A549 (cell line): ENCODE results near the gene HBS1L. TPM values are rescaled to one million over a fixed set of nuclear protein-coding genes. Genes with fewer than 3 reads are reported as not detected.

Experiments
- ATAC-seq, 2 experiments: fragments of 200-7000 bp in 1 of 2; fragments of >200 bp in 1 of 2; cut with Nextera tagmentation in 1 of 2; cut with Tn5 transposase in 1 of 2; 3 replicates each; pipeline versions ENCODE4 v1.8.0 to v1.9.1; 2018 to 2020; ENCODE audit warnings: mild to moderate bottlenecking in 1 of 2, moderate library complexity in 1 of 2
- CTCF ChIA-PET: fragments of 300-600 bp; sonication (Branson Sonifier 250); formaldehyde crosslinking; extraction: SDS; loops from one replicate; lab custom pipeline; 2021; ENCODE audit warnings: antibody characterized with exemption, inconsistent platforms; lab: Yijun Ruan, JAX
- POLR2A ChIA-PET: fragments of 350-600 bp; formaldehyde crosslinking; extraction: SDS; loops from one replicate; lab custom pipeline; 2021; ENCODE audit warnings: antibody characterized with exemption, inconsistent platforms; lab: Yijun Ruan, JAX
- DNase-seq, 2 experiments: peaks; one replicate each; pipeline versions ENCODE4 v3.0.0 to v3.0.0-alpha.2; 2011 to 2016; ENCODE audit warnings: low read depth in 1 of 2, low spot score in 1 of 2
- FAIRE-seq: peaks from 2 replicates; lab custom pipeline; 2011; peaks lifted over from hg19 to GRCh38; lab: Jason Lieb, UNC
- H3K27ac ChIP-seq, 2 experiments: fragments of >200 bp; sonication (Bioruptor Twin); formaldehyde crosslinking; 3 replicates each; pipeline ENCODE4 v1.5.1; 2016 to 2017
- H3K4me1 ChIP-seq: fragments of >200 bp; sonication (Bioruptor Twin); formaldehyde crosslinking; 3 replicates; pipeline ENCODE4 v1.6.1; 2016
- H3K4me2 ChIP-seq: fragments of >200 bp; sonication (Bioruptor Twin); formaldehyde crosslinking; 3 replicates; pipeline ENCODE4 v1.6.1; 2016
- H3K4me3 ChIP-seq: fragments of >200 bp; sonication (Bioruptor Twin); formaldehyde crosslinking; 3 replicates; pipeline ENCODE4 v1.5.1; 2016
- H3K9me3 ChIP-seq: fragments of >200 bp; sonication (Bioruptor Twin); formaldehyde crosslinking; 3 replicates; pipeline ENCODE4 v1.6.1; 2016
- EHF ChIP-seq: fragments of 250-450 bp; sonication (Bioruptor Pico); IDR thresholded peaks from 2 replicates; pipeline ENCODE4 v1.5.0; 2020; ENCODE audit warnings: mild to moderate bottlenecking
- EP300 ChIP-seq, 2 experiments: fragments of >200 bp; sonication (Bioruptor Twin); formaldehyde crosslinking; IDR thresholded peaks; 2 replicates in 1 of 2; 3 replicates in 1 of 2; pipeline ENCODE4 v1.6.1; 2016 to 2017
- ESRRA ChIP-seq: fragments of 150-350 bp; IDR thresholded peaks from 2 replicates; pipeline ENCODE4 v1.6.1; 2014; ENCODE audit warnings: mild to moderate bottlenecking, low read length, borderline replicate concordance
- FOXS1 ChIP-seq: fragments of 250-450 bp; sonication (Bioruptor Pico); IDR thresholded peaks from 2 replicates; pipeline ENCODE4 v1.5.0; 2020; ENCODE audit warnings: mild to moderate bottlenecking, moderate library complexity
- HOXB13 ChIP-seq: fragments of 250-450 bp; sonication (Bioruptor Pico); IDR thresholded peaks from 2 replicates; pipeline ENCODE4 v1.5.0; 2020; ENCODE audit warnings: low read depth, mild to moderate bottlenecking, moderate library complexity
- JUN ChIP-seq, 2 experiments: fragments of >200 bp; sonication (Bioruptor Twin); formaldehyde crosslinking; IDR thresholded peaks; 2 replicates in 1 of 2; 3 replicates in 1 of 2; pipeline ENCODE4 v1.6.1; 2016 to 2017
- KDM5A ChIP-seq: fragments of 200-600 bp; sonication (generic); IDR thresholded peaks from 2 replicates; pipeline ENCODE4 v1.6.1; 2016; ENCODE audit warnings: antibody characterized with exemption, mild to moderate bottlenecking
- MAFK ChIP-seq: fragments of 450-650 bp; IDR thresholded peaks from 2 replicates; pipeline ENCODE4 v1.6.1; 2014; ENCODE audit not compliant: partially characterized antibody
- NPAS2 ChIP-seq: fragments of 250-450 bp; sonication (Bioruptor Pico); IDR thresholded peaks from 2 replicates; pipeline ENCODE4 v1.8.0; 2022; ENCODE audit warnings: mild to moderate bottlenecking, moderate library complexity, borderline replicate concordance
- PBX3 ChIP-seq: IDR thresholded peaks from 2 replicates; pipeline ENCODE4 v1.6.1; 2012
- RARB ChIP-seq: fragments of 250-450 bp; sonication (Bioruptor Pico); IDR thresholded peaks from 2 replicates; pipeline ENCODE4 v1.8.0; 2021; ENCODE audit warnings: mild to moderate bottlenecking, moderate library complexity
- REST ChIP-seq: fragments of 200-600 bp; sonication (generic); IDR thresholded peaks from 2 replicates; pipeline ENCODE4 v1.6.1; 2016; ENCODE audit warnings: antibody characterized with exemption, mild to moderate bottlenecking, moderate library complexity
- ZNF302 ChIP-seq: fragments of 250-450 bp; sonication (Bioruptor Pico); IDR thresholded peaks from 2 replicates; pipeline ENCODE4 v1.9.0; 2021; ENCODE audit warnings: inconsistent platforms, mild to moderate bottlenecking, moderate library complexity
- WGBS: methylation state at CpG from one replicate; pipeline ENCODE4 v1.1.6; 2017; ENCODE audit errors: missing lambda C conversion rate; 5-methylcytosine and 5-hydroxymethylcytosine counted together
- polyA plus RNA-seq, 4 experiments: library from polyadenylated mRNA; depleted of rRNA in 3 of 4; stranded (reverse); fragments of >200 nt; fragmentation: RNase III in 1 of 4; extraction: RNeasy Plus Mini Kit Qiagen cat#74134 plus additional on column Dnase treatment in 1 of 4; gene quantifications; 2 replicates in 3 of 4; 3 replicates in 1 of 4; pipeline ENCODE4 v1.2.3, GENCODE V29; 2011 to 2017

The HBS1L gene
- polyA plus RNA-seq, 2 of the 4 experiments (the other 2 are of a cell fraction), result 41.5 to 61.7 TPM

- POLR2A ChIA-PET, result interaction anchor here (1.0 kb wide), 1 partner anchor 8 kb away, joined by 3 read pairs; the partner anchor contains the start of gene HBS1L
- Histone ChIP-seq H3K4me1 (0 out of 3 replicates have a peak, but pooled peaks cover 5% of the 10 kb centered on the region), H3K4me2 (no peak overlapping the region), H3K27ac (no peak overlapping the region), H3K9me3 (no peaks in the 10 kb centered on the region), H3K4me3 (no peak overlapping the region)
- DNase-seq, result no peak
- 85% methylated on average over 2 of the region's 2 CpGs for WGBS
- no peak for ATAC-seq
- CTCF ChIA-PET, result interaction anchor here (1.0 kb wide), 1 partner anchor 10 kb away, joined by 3 read pairs; no protein-coding TSS in a partner anchor
- no peak for FAIRE-seq
- TF ChIP-seq MAFK, result no peak
- TF ChIP-seq KDM5A, result no peak
- TF ChIP-seq PBX3, result no peak
Observed at GRCh38 chr6:135046912-135047311, 7.7 kb downstream of the HBS1L start.

GRCh38 chr6:135044639-135045038 is 10.0 kb downstream of the HBS1L start:
- 94% methylated on average over 3 of the region's 3 CpGs for WGBS
- ChIA-PET CTCF (no interaction called here), POLR2A (interaction anchor here (1.5 kb wide), 1 partner anchor 10 kb away, joined by 3 read pairs; the partner anchor contains the start of gene HBS1L)
- FAIRE-seq, result no peak
- no peak for TF ChIP-seq ESRRA
- no peak for TF ChIP-seq NPAS2
- TF ChIP-seq ZNF302 (CRISPR knock-in tag), result no peak
- TF ChIP-seq FOXS1, result no peak
- TF ChIP-seq HOXB13 (CRISPR knock-in tag), result no peak
- TF ChIP-seq RARB (CRISPR knock-in tag), result no peak
- no peak for DNase-seq
- no peak overlapping the region for H3K4me2 ChIP-seq
- no peak overlapping the region for H3K4me3 ChIP-seq
- ATAC-seq, result no peak
- H3K9me3 ChIP-seq, result no peaks in the 10 kb centered on the region
- H3K4me1 ChIP-seq, result 0 out of 3 replicates have a peak, but pooled peaks cover 5% of the 10 kb centered on the region
- no peak overlapping the region for H3K27ac ChIP-seq

- no peak overlapping the region for H3K4me3 ChIP-seq
- POLR2A ChIA-PET, result interaction anchor here (1.5 kb wide), 1 partner anchor 11 kb away, joined by 3 read pairs; the partner anchor contains the start of gene HBS1L
- H3K9me3 ChIP-seq, result no peaks in the 10 kb centered on the region
- TF ChIP-seq JUN (IDR thresholded peaks at IDR 0.05) (no peak), EHF (CRISPR knock-in tag) (no peak), REST (no peak), PBX3 (no peak), ZNF302 (CRISPR knock-in tag) (no peak), EP300 (IDR thresholded peaks at IDR 0.05) (no peak)
- WGBS, result 89% methylated on average over 2 of the region's 2 CpGs
- CTCF ChIA-PET, result no interaction called here
- no peak overlapping the region for H3K4me2 ChIP-seq
- 0 out of 3 replicates have a peak, but pooled peaks cover 5% of the 10 kb centered on the region for H3K4me1 ChIP-seq
- FAIRE-seq (no peak), DNase-seq (no peak), ATAC-seq (no peak)
- H3K27ac ChIP-seq, result no peak overlapping the region
Observed at GRCh38 chr6:135043846-135044245, 10.8 kb downstream of the HBS1L start.
